ENCODE data around the gene PANX1. TPM values are rescaled to one million over a fixed set of nuclear protein-coding genes. Genes with fewer than 3 reads are reported as not detected.

Gene PANX1
- total and polyA plus RNA-seq, 8 donors, result 2.2 to 10.4 (median 5.1) TPM

DNA sequence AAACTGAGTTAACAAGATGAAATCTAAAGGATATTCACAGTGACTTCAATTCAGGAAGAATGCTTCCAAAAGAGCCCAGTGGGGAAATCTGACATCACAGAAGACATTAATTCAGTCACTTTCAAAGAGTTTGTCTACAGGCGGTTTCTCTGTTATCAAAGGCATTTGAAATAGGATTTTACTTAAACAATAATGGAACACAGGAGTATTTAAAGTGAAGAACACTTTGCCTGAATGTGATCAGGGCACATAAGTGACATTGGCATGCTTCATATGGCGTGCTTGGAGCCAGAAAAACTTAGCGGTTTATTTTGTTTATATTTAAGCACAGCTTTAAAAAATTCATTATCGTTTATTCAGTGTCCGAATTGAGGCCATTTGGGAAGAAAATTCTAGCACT lies 52.9 kb downstream of the PANX1 start:
- WGBS, 2 donors, result 75 to 80% methylated on average over 5 of the region's 5 CpGs
- no peak overlapping the region for H3K27ac ChIP-seq
- TF ChIP-seq, protein P1, sequence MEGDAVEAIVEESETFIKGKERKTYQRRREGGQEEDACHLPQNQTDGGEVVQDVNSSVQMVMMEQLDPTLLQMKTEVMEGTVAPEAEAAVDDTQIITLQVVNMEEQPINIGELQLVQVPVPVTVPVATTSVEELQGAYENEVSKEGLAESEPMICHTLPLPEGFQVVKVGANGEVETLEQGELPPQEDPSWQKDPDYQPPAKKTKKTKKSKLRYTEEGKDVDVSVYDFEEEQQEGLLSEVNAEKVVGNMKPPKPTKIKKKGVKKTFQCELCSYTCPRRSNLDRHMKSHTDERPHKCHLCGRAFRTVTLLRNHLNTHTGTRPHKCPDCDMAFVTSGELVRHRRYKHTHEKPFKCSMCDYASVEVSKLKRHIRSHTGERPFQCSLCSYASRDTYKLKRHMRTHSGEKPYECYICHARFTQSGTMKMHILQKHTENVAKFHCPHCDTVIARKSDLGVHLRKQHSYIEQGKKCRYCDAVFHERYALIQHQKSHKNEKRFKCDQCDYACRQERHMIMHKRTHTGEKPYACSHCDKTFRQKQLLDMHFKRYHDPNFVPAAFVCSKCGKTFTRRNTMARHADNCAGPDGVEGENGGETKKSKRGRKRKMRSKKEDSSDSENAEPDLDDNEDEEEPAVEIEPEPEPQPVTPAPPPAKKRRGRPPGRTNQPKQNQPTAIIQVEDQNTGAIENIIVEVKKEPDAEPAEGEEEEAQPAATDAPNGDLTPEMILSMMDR (IDR thresholded peaks at IDR 0.05), result no peak
- no peak overlapping the region for H3K4me3 ChIP-seq
- FAIRE-seq, result no peak
- intact Hi-C loops (cut with DNase I), result no loop called here
- H3K9me3 ChIP-seq, result no peaks in the 10 kb centered on the region
- peaks cover 0 to 12% (median 0%) of the 10 kb centered on the region in 3 donors for H3K36me3 ChIP-seq
- no peak for DNase-seq
- H3K27me3 ChIP-seq, result no peaks in the 10 kb centered on the region
- H3K4me1 ChIP-seq, result peaks cover 7 to 18% (median 11%) of the 10 kb centered on the region in 3 donors
- no peak for ATAC-seq

DNA sequence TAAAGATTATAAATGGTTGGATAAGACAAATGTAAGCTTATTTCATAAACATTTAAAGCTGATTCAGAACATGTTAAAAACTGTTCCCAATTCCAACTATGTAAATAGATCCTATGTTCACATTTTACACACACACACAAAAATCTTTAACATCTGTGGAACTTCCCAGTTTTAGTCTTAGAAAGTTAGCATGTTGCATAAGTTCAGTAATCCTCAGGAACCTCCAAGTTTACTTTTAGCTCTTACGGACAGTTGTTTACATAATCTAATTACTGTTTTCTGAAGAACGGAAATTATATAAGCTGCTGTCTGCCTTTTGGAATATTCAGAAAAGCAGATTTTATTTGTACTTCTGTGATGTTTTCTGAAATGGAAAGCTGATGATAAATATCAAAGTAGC lies 53.3 kb downstream of the PANX1 start:
- Histone ChIP-seq H3K4me1 (peaks cover 7 to 18% (median 11%) of the 10 kb centered on the region in 3 donors), H3K27me3 (no peaks in the 10 kb centered on the region), H3K4me3 (no peak overlapping the region), H3K27ac (no peak overlapping the region), H3K36me3 (peaks cover 0 to 12% (median 0%) of the 10 kb centered on the region in 3 donors), H3K9me3 (no peaks in the 10 kb centered on the region)
- intact Hi-C loops (cut with DNase I), result no loop called here
- DNase-seq, result no peak
- FAIRE-seq, result no peak
- TF ChIP-seq, protein P1 (IDR thresholded peaks at IDR 0.05), result no peak
- no peak for ATAC-seq
- WGBS, 2 donors, result 41 to 42% methylated on average over 2 of the region's 2 CpGs

DNA sequence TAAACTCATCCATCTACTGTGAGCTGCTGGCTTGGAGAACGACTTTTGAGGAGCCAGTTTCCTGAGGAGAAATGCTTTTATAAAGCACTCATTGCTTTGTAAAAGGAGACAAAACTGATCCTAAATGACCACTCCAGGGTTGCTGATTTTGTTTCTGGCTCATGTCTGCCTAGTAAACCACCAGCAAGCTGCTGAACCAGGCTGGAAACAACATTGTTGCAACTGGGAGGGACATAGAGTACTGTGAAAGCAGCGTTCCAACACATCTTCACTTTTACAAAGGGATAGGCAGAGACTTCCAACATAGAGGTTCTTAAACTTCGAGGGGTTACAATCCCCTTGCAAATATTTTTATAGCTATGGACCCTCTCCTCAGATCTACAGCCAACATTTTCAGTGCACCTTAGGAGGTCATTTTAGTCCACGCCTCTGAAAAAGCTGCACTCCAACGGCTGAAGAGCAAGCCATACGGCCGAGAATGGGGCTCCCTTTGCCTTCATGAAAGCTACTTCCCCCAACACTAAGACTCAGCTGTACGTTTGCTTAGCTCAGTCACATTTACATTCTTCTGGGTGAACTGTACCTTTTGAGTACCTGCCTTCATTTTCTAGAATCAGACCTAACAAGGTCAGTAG lies 54.7 kb downstream of the PANX1 start:
- intact Hi-C loops (cut with DNase I), result no loop called here
- no peak for DNase-seq
- H3K36me3 ChIP-seq, result peaks cover 0 to 12% (median 0%) of the 10 kb centered on the region in 3 donors
- no peak overlapping the region for H3K4me3 ChIP-seq
- peak in 2 of 4 donors; percentile 12 to 14 for ATAC-seq
- WGBS, 2 donors, result 77% methylated on average over 8 of the region's 8 CpGs
- no peaks in the 10 kb centered on the region for H3K27me3 ChIP-seq
- H3K4me1 ChIP-seq, result peaks cover 7 to 18% (median 11%) of the 10 kb centered on the region in 3 donors
- TF ChIP-seq, protein P1 (IDR thresholded peaks at IDR 0.05), result no peak
- no peaks in the 10 kb centered on the region for H3K9me3 ChIP-seq
- no peak overlapping the region for H3K27ac ChIP-seq
- no peak for FAIRE-seq

DNA sequence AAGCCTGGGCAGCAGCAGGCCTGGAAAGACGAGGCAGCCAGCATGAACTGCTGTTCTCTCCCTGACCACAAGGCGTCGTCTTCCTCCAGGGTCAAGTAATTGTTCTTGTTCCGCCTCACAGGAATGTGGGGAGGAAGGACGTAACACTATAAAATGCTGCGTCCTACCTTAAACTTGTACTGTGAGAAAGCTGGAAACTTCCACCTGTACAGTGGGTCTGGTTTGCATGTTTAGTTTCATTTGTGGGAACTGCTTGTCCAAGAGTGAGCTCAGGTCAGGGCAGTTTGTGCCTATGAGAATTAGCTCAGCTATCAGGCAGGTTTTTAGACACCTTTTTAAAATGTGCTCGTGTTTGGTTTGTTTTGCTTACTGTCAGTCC lies 55.2 kb downstream of the PANX1 start:
- ATAC-seq, result peak; percentile 85 to 95 (median 91)
- H3K27me3 ChIP-seq, result no peaks in the 10 kb centered on the region
- H3K9me3 ChIP-seq, result no peaks in the 10 kb centered on the region
- H3K4me3 ChIP-seq, result peak overlapping the region in 1 of 4 donors; percentile 6
- peaks cover 0 to 12% (median 0%) of the 10 kb centered on the region in 3 donors for H3K36me3 ChIP-seq
- peaks cover 7 to 18% (median 11%) of the 10 kb centered on the region in 3 donors for H3K4me1 ChIP-seq
- FAIRE-seq, result no peak
- 16 to 31% methylated on average over 7 of the region's 7 CpGs for WGBS, 2 donors
- intact Hi-C loops (cut with DNase I), result no loop called here
- H3K27ac ChIP-seq, result peak overlapping the region in 1 of 4 donors; percentile 20
- DNase-seq, result peak; percentile 61 to 86 (median 76)
- TF ChIP-seq, protein P1 (IDR thresholded peaks at IDR 0.05), result peak; percentile 47 to 68 (median 58)

DNA sequence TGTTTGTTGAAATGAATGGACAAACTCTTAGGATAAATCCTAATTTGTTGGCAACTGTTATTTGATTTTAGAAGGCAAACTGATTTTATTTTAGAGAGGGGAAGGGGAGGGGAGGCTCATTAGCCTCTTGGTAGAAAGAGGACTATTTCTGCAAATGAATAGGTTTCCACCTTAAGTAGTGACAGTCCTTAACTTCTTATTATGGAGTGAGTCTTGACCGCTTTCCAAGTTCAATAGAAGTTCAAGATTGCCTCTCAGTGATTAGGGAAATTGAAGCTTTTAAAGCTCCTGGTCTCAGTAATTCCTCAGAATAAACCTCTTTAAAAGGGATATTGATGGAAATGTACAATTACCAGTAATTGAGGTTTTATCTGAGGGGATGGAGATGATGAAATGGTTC lies 55.7 kb downstream of the PANX1 start:
- Histone ChIP-seq H3K27ac (peak overlapping the region in 1 of 4 donors; percentile 20), H3K36me3 (peaks cover 0 to 12% (median 0%) of the 10 kb centered on the region in 3 donors), H3K27me3 (no peaks in the 10 kb centered on the region), H3K4me3 (peak overlapping the region in 1 of 4 donors; percentile 6), H3K4me1 (peaks cover 7 to 18% (median 11%) of the 10 kb centered on the region in 3 donors), H3K9me3 (no peaks in the 10 kb centered on the region)
- FAIRE-seq (no peak), DNase-seq (no peak), ATAC-seq (peak; percentile 61 to 73 (median 67))
- WGBS, 2 donors, result 43 to 48% methylated on average over 1 of the region's 1 CpG
- intact Hi-C loops (cut with DNase I), result no loop called here
- TF ChIP-seq, protein P1 (IDR thresholded peaks at IDR 0.05), result no peak
